Measurements from ENCODE around the gene ANAPC10.

DNA sequence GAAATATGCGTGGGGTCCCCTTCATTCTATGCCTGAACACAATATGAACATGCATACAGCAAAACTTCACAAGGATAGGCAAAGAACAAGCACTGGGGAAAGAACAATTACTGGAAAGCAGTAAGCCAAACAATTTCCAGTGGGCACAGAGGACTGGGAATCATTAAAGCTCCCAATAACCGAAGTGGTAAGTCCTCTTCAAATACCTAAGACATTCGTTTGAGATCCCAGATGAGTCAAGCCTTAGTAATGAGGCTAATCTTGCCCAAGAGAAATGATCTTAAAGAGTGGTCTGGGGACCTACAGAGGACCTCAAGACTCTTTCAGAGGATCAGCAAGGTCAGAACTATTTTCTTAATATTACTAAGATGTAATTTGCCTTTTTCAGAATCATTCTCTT is 28.6 kb downstream of the ANAPC10 start:
- TF ChIP-seq, protein P1, sequence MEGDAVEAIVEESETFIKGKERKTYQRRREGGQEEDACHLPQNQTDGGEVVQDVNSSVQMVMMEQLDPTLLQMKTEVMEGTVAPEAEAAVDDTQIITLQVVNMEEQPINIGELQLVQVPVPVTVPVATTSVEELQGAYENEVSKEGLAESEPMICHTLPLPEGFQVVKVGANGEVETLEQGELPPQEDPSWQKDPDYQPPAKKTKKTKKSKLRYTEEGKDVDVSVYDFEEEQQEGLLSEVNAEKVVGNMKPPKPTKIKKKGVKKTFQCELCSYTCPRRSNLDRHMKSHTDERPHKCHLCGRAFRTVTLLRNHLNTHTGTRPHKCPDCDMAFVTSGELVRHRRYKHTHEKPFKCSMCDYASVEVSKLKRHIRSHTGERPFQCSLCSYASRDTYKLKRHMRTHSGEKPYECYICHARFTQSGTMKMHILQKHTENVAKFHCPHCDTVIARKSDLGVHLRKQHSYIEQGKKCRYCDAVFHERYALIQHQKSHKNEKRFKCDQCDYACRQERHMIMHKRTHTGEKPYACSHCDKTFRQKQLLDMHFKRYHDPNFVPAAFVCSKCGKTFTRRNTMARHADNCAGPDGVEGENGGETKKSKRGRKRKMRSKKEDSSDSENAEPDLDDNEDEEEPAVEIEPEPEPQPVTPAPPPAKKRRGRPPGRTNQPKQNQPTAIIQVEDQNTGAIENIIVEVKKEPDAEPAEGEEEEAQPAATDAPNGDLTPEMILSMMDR (conservative IDR thresholded peaks at IDR 0.05 in 1 of 2, IDR thresholded peaks at IDR 0.05 in 1 of 2; ENCODE audit: low read depth in 1 of 2, low read length in 2 of 2), result no peak
- TF ChIP-seq EZH2 (IDR thresholded peaks at IDR 0.05; ENCODE audit: low read length, missing control alignments), result no peak
